Testis (tissue), 3 donors: ENCODE data around the gene SLC34A3. TPM values are rescaled to one million over a fixed set of nuclear protein-coding genes. Genes with fewer than 3 reads are reported as not detected.

Source experiments
- DNase-seq: peaks from one replicate; pipeline ENCODE4 v3.0.0-alpha.2; 2019
- H3K27ac ChIP-seq, 2 donors: fragments of 200-600 bp; sonication (generic); one replicate each; pipeline ENCODE4 v1.5.1; 2019
- H3K27me3 ChIP-seq: fragments of 200-600 bp; sonication (generic); one replicate; pipeline ENCODE4 v1.5.1; 2019
- H3K36me3 ChIP-seq: fragments of 200-600 bp; sonication (generic); one replicate; pipeline ENCODE4 v1.5.1; 2017; ENCODE audit warnings: low read depth; ENCODE audit errors: missing control alignments
- H3K4me1 ChIP-seq: fragments of 200-600 bp; sonication (generic); one replicate; pipeline ENCODE4 v1.5.1; 2019
- H3K4me3 ChIP-seq, 2 donors: fragments of 200-600 bp; sonication (generic); one replicate each; pipeline ENCODE4 v1.5.1; 2017 to 2019
- H3K9me3 ChIP-seq: fragments of 200-600 bp; sonication (generic); one replicate; pipeline ENCODE4 v1.5.1; 2017
- CTCF ChIP-seq, 3 experiments: fragments of 450-650 bp in 2 of 3; fragments of 200-600 bp in 1 of 3; sonication (generic) in 1 of 3; IDR thresholded peaks; one replicate each; pipeline ENCODE4 v1.5.1; 2016 to 2019; ENCODE audit warnings: antibody characterized with exemption in 3 of 3, mild to moderate bottlenecking in 2 of 3, moderate library complexity in 1 of 3
- POLR2A ChIP-seq: fragments of 450-650 bp; IDR thresholded peaks from one replicate; pipeline ENCODE4 v1.6.1; 2017; ENCODE audit warnings: antibody characterized with exemption, mild to moderate bottlenecking, moderate library complexity
- WGBS, 2 donors: methylation state at CpG; one replicate each; pipeline ENCODE4 v1.1.5; 2018; 5-methylcytosine and 5-hydroxymethylcytosine counted together
- intact Hi-C: fragments of 100-400 bp; cut with DNase I; formaldehyde crosslinking; loops from one replicate; pipeline ENCODE4 v1.15.1; 2023; ENCODE audit warnings: low total_unique reads
- polyA plus RNA-seq: library from polyadenylated mRNA; stranded (reverse); fragments of 350-450 nt; fragmentation: Illumina TruSeq; extraction: RNeasy Lipid Tissue Mini Kit (QIAGEN cat#74804); gene quantifications from one replicate; pipeline ENCODE4 v1.2.3, GENCODE V29; 2014; ENCODE audit warnings: low read depth, low replicate concordance; ENCODE audit not compliant: insufficient read depth
- total RNA-seq, 2 donors: library from RNA; depleted of rRNA; stranded (reverse); fragments of >200 nt; gene quantifications; one replicate each; pipeline ENCODE4 v1.2.3, GENCODE V29; 2016

The SLC34A3 gene
- total and polyA plus RNA-seq, 3 donors from 2014 or later, result 0.15 to 0.25 (median 0.24) TPM

- WGBS, 2 donors, result 75 to 81% methylated on average over 2 to 10 of the region's 10 CpGs
- no peak for DNase-seq
- Histone ChIP-seq H3K9me3 (no peaks in the 10 kb centered on the region), H3K4me3 (no peak overlapping the region), H3K36me3 (no peaks in the 10 kb centered on the region), H3K4me1 (peaks cover 22% of the 10 kb centered on the region), H3K27me3 (no peaks in the 10 kb centered on the region), H3K27ac (no peak overlapping the region)
- intact Hi-C loops, result no loop called here
- TF ChIP-seq CTCF (IDR thresholded peaks at IDR 0.05) (no peak), POLR2A (no peak)
Measured at GRCh38 chr9:137232101-137232500, 1.4 kb downstream of the SLC34A3 start.

- TF ChIP-seq POLR2A (no peak), CTCF (IDR thresholded peaks at IDR 0.05) (no peak)
- Histone ChIP-seq H3K9me3 (no peaks in the 10 kb centered on the region), H3K27ac (no peak overlapping the region), H3K4me3 (no peak overlapping the region), H3K27me3 (no peaks in the 10 kb centered on the region), H3K36me3 (no peaks in the 10 kb centered on the region), H3K4me1 (peaks cover 25% of the 10 kb centered on the region)
- DNase-seq, result no peak
- 73 to 89% methylated on average over 11 to 24 of the region's 24 CpGs for WGBS, 2 donors
- intact Hi-C loops, result no loop called here
Measured at GRCh38 chr9:137232510-137232909, 1.8 kb downstream of the SLC34A3 start.

- H3K27ac ChIP-seq, result no peak overlapping the region
- no peak for DNase-seq
- no peaks in the 10 kb centered on the region for H3K9me3 ChIP-seq
- WGBS, 2 donors, result 73% methylated on average over 34 of the region's 40 CpGs; no CpG with 5 or more reads in 1 of the 2 donors
- no peaks in the 10 kb centered on the region for H3K36me3 ChIP-seq
- H3K27me3 ChIP-seq, result no peaks in the 10 kb centered on the region
- intact Hi-C loops, result no loop called here
- H3K4me1 ChIP-seq, result peaks cover 29% of the 10 kb centered on the region
- H3K4me3 ChIP-seq, result no peak overlapping the region
- TF ChIP-seq POLR2A, result no peak
Measured at GRCh38 chr9:137233143-137233980, 2.7 kb downstream of the SLC34A3 start.

- Histone ChIP-seq H3K9me3 (no peaks in the 10 kb centered on the region), H3K4me3 (no peak overlapping the region), H3K27ac (no peak overlapping the region), H3K4me1 (peaks cover 31% of the 10 kb centered on the region), H3K27me3 (no peaks in the 10 kb centered on the region), H3K36me3 (no peaks in the 10 kb centered on the region)
- TF ChIP-seq CTCF (IDR thresholded peaks at IDR 0.05) (no peak), POLR2A (no peak)
- no peak for DNase-seq
- 64% methylated on average over 14 to 34 of the region's 40 CpGs for WGBS, 2 donors
- intact Hi-C loops, result no loop called here
Measured at GRCh38 chr9:137234055-137234697, 3.5 kb downstream of the SLC34A3 start.

- no peaks in the 10 kb centered on the region for H3K9me3 ChIP-seq
- intact Hi-C loops, result no loop called here
- H3K4me3 ChIP-seq, result no peak overlapping the region
- H3K4me1 ChIP-seq, result peaks cover 36% of the 10 kb centered on the region
- TF ChIP-seq CTCF (IDR thresholded peaks at IDR 0.05), result no peak
- TF ChIP-seq POLR2A, result no peak
- no peak for DNase-seq
- no peaks in the 10 kb centered on the region for H3K27me3 ChIP-seq
- WGBS, 2 donors, result 80 to 85% methylated on average over 17 of the region's 18 CpGs
- H3K36me3 ChIP-seq, result no peaks in the 10 kb centered on the region
- no peak overlapping the region for H3K27ac ChIP-seq
Measured at GRCh38 chr9:137234758-137235423, 4.2 kb downstream of the SLC34A3 start.
